Tibial nerve (tissue), 4 donors: ENCODE measurements around the gene PPM1M. TPM values are rescaled to one million over a fixed set of nuclear protein-coding genes. Genes with fewer than 3 reads are reported as not detected.
A peak's percentile ranks its signal among the peaks of the same experiment; 100 is the strongest.

ENCODE experiments used
- DNase-seq, 2 donors: peaks; one replicate each; pipeline ENCODE4 v3.0.0-alpha.2; 2019; ENCODE audit warnings: low spot score in 2 of 2
- H3K27ac ChIP-seq, 4 donors: fragments of 200-600 bp; sonication (generic) in 3 of 4; one replicate each; pipeline ENCODE4 v1.5.1; 2017 to 2019; ENCODE audit warnings: mild to moderate bottlenecking in 1 of 4
- H3K27me3 ChIP-seq, 2 donors: fragments of 200-600 bp; sonication (generic) in 1 of 2; one replicate each; pipeline versions ENCODE4 v1.5.1 to v1.6.0; 2017 to 2019
- H3K36me3 ChIP-seq, 3 donors: fragments of 200-600 bp; sonication (generic); one replicate each; pipeline ENCODE4 v1.5.1; 2018 to 2019
- H3K4me1 ChIP-seq, 4 donors: fragments of 200-600 bp; sonication (generic) in 3 of 4; one replicate each; pipeline ENCODE4 v1.5.1; 2017 to 2019
- H3K4me3 ChIP-seq, 4 donors: fragments of 200-600 bp; sonication (generic) in 3 of 4; one replicate each; pipeline ENCODE4 v1.5.1; 2017 to 2019; ENCODE audit warnings: mild to moderate bottlenecking in 1 of 4, moderate library complexity in 1 of 4
- H3K9me3 ChIP-seq, 4 donors: fragments of 200-600 bp; sonication (generic) in 3 of 4; one replicate each; pipeline ENCODE4 v1.5.1; 2017 to 2019
- EP300 ChIP-seq, 2 donors: sonication (generic); formaldehyde crosslinking; IDR thresholded peaks; one replicate each; pipeline ENCODE4 v1.6.1; 2017; ENCODE audit warnings: antibody characterized with exemption in 2 of 2, mild to moderate bottlenecking in 1 of 2
- POLR2A ChIP-seq, 2 donors: fragments of 450-650 bp; IDR thresholded peaks; one replicate each; pipeline ENCODE4 v1.6.1; 2017; ENCODE audit warnings: antibody characterized with exemption in 2 of 2, mild to moderate bottlenecking in 2 of 2, moderate library complexity in 2 of 2
- WGBS, 2 donors: methylation state at CpG; one replicate each; pipeline ENCODE4 v1.1.5; 2018; 5-methylcytosine and 5-hydroxymethylcytosine counted together
- total RNA-seq, 4 donors: library from RNA; depleted of rRNA; stranded (reverse); fragments of >200 nt; gene quantifications; one replicate each; pipeline ENCODE4 v1.1.0, GENCODE V29; 2016
- TF ChIP-seq, protein P1 (sequence below), 5 experiments: fragments of 200-600 bp in 3 of 5; fragments of 450-650 bp in 2 of 5; sonication (generic) in 3 of 5; IDR thresholded peaks; one replicate each; pipeline ENCODE4 v1.5.1; 2016 to 2019; ENCODE audit warnings: antibody characterized with exemption in 5 of 5, mild to moderate bottlenecking in 3 of 5, moderate library complexity in 2 of 5

Gene PPM1M
- total RNA-seq, 4 donors from 2014 or later, result 25.8 to 35.1 (median 27.8) TPM

DNA sequence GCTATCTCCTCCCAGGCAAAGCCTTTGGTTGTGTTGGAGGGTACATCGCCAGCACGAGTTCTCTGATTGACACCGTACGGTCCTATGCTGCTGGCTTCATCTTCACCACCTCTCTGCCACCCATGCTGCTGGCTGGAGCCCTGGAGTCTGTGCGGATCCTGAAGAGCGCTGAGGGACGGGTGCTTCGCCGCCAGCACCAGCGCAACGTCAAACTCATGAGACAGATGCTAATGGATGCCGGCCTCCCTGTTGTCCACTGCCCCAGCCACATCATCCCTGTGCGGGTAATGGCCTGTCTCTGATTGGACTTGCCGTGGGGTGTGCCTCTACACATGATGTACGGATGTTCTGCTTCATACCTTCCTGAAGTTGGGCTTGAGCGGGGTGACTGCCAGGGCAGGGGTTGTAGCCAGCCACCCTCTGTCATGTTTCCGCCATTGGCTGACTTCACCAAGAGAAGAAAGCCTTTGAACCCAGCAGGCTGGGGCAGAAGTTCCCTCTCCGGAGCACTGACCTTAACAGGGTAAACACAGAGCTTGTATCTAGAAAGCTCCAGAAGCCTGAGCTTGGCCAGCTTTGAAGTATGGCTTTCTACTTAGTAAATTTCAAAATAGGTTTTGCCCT, 34.2 kb upstream of the PPM1M start:
- 87 to 91% methylated on average over 18 of the region's 18 CpGs for WGBS, 2 donors
- TF ChIP-seq, protein P1, sequence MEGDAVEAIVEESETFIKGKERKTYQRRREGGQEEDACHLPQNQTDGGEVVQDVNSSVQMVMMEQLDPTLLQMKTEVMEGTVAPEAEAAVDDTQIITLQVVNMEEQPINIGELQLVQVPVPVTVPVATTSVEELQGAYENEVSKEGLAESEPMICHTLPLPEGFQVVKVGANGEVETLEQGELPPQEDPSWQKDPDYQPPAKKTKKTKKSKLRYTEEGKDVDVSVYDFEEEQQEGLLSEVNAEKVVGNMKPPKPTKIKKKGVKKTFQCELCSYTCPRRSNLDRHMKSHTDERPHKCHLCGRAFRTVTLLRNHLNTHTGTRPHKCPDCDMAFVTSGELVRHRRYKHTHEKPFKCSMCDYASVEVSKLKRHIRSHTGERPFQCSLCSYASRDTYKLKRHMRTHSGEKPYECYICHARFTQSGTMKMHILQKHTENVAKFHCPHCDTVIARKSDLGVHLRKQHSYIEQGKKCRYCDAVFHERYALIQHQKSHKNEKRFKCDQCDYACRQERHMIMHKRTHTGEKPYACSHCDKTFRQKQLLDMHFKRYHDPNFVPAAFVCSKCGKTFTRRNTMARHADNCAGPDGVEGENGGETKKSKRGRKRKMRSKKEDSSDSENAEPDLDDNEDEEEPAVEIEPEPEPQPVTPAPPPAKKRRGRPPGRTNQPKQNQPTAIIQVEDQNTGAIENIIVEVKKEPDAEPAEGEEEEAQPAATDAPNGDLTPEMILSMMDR (IDR thresholded peaks at IDR 0.05), result no peak
- H3K27ac ChIP-seq, result no peak overlapping the region
- H3K4me1 ChIP-seq, result peaks cover 0 to 3% (median under 1%) of the 10 kb centered on the region in 4 donors
- no peaks in the 10 kb centered on the region for H3K9me3 ChIP-seq
- H3K4me3 ChIP-seq, result no peak overlapping the region
- DNase-seq, result no peak
- no peaks in the 10 kb centered on the region for H3K27me3 ChIP-seq
- peaks cover 6 to 93% (median 30%) of the 10 kb centered on the region in 3 donors for H3K36me3 ChIP-seq

DNA sequence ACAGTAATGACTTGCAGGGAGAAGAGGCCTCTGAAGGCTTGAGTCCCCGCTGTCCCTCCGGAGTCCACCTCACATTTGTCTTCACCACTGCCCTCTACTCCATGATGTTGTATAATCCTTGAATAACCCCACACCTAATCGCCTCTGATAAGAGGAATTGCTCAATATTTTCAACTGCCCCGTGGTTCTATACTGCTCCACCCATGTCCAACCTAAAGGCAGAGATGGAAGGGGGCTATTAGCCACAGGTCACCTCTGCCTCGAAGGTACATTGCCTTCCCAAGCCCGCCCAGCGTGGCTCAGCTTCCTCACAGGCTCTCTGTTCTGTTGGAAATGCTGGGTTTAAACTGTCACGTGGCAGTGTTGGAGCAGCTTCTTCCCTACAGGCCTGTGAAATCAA, 32.6 kb upstream of the PPM1M start:
- Histone ChIP-seq H3K36me3 (peaks cover 6 to 77% (median 28%) of the 10 kb centered on the region in 3 donors), H3K27ac (no peak overlapping the region), H3K9me3 (no peaks in the 10 kb centered on the region), H3K4me1 (peaks cover 0 to 17% (median 11%) of the 10 kb centered on the region in 4 donors), H3K4me3 (no peak overlapping the region), H3K27me3 (no peaks in the 10 kb centered on the region)
- DNase-seq, result no peak
- 75 to 85% methylated on average over 8 of the region's 8 CpGs for WGBS, 2 donors
- TF ChIP-seq POLR2A (IDR thresholded peaks at IDR 0.05), result no peak
- no peak for TF ChIP-seq EP300 (IDR thresholded peaks at IDR 0.05)
- TF ChIP-seq, protein P1 (IDR thresholded peaks at IDR 0.05), result no peak

DNA sequence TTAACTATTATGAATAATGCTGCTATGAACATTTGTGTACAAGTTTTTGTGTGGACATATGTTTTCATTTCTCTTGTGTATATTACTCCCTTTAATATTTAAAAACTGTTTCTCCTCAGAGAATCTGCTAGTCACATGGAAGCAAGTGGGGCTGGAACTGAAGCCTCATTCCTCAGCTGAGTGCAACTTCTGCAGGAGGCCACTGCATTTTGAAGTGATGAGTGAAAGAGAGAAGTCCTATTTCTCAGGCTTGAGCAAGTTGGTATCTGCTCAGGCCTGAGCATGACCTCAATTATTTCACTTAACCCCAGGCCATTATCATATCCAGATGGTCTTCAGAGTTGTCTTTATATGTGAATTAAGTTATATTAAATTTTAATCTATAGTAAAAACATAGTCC, 31.7 kb upstream of the PPM1M start:
- TF ChIP-seq, protein P1 (IDR thresholded peaks at IDR 0.05), result no peak
- no peak for TF ChIP-seq POLR2A (IDR thresholded peaks at IDR 0.05)
- no peak for TF ChIP-seq EP300 (IDR thresholded peaks at IDR 0.05)
- Histone ChIP-seq H3K9me3 (no peaks in the 10 kb centered on the region), H3K36me3 (peaks cover 6 to 68% (median 24%) of the 10 kb centered on the region in 3 donors), H3K4me3 (no peak overlapping the region), H3K4me1 (peaks cover 0 to 25% (median 11%) of the 10 kb centered on the region in 4 donors), H3K27ac (no peak overlapping the region), H3K27me3 (no peaks in the 10 kb centered on the region)
- no peak for DNase-seq

DNA sequence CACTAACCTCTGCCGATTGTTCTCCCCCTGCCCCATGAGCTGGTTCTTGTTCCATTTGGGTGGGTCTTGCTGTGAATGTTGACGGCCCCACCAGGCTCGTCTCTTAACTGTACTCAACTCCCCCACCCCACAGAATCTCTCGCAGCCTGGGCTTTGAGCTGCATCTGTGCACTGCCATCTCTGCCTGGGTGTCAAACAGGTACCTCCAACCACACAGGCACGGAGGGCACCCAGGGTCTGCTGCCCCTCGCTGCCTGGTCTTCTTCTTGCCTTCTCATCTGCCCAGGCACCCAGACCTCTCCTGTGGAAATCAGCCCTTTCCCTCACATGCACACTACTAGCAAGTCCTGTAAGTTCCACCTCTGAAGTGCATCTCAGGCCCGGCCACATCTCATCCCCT, 30.2 kb upstream of the PPM1M start:
- Histone ChIP-seq H3K36me3 (peaks cover 2 to 53% (median 24%) of the 10 kb centered on the region in 3 donors), H3K9me3 (no peaks in the 10 kb centered on the region), H3K4me1 (peaks cover 0 to 27% (median 12%) of the 10 kb centered on the region in 4 donors), H3K4me3 (no peak overlapping the region), H3K27me3 (no peaks in the 10 kb centered on the region), H3K27ac (no peak overlapping the region)
- TF ChIP-seq, protein P1 (IDR thresholded peaks at IDR 0.05), result no peak
- TF ChIP-seq POLR2A (IDR thresholded peaks at IDR 0.05) (no peak), EP300 (IDR thresholded peaks at IDR 0.05) (no peak)
- DNase-seq, result no peak
- WGBS, 2 donors, result 89 to 91% methylated on average over 7 of the region's 7 CpGs

DNA sequence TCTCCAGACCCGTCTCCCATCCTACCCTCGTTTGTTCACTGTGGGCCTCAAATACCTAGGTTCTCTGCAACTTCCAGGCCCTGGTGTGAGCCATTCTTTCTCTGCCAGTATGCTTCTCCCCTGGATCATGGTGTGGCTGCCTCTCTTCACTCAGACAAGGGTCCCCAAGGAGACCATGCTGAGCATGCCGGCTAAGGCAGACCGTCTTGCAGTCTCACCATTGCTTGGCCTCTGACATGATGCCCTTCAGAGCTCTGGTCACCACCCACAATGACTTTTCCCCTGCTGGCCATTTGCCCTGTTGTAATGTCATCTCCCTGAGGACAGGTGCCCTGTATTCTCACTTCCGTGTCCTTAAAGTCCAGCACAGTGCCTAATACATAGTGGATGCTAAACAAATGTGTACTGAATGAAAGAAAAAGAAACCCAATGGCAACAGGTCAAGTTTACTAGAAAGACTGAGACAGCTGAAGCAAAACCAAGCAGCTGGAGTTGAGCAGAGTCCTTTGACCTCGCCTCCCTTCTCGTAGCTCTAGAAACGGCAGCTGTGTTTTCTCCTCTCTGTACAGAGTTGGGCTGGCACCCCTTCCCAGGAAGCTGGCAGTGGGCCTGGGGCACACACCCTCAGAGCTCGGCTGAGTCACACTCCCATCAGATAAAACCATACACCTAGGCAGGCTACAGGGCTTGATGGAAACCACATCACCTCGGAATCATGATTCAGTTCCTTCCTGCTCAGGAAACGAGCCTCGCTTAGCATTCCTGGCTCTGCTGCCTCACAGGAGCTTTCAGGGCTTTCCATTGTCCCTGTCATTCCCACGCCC, 28.8 kb upstream of the PPM1M start:
- Histone ChIP-seq H3K4me3 (no peak overlapping the region), H3K27me3 (no peaks in the 10 kb centered on the region), H3K4me1 (peaks cover 0 to 32% (median 15%) of the 10 kb centered on the region in 4 donors), H3K27ac (peak overlapping the region in 2 of 4 donors; percentile 38 to 73), H3K36me3 (peaks cover 2 to 41% (median 16%) of the 10 kb centered on the region in 3 donors), H3K9me3 (no peaks in the 10 kb centered on the region)
- WGBS, 2 donors, result 39 to 41% methylated on average over 13 of the region's 13 CpGs
- DNase-seq, result peak in 1 of 2 donors; percentile 36
- TF ChIP-seq, protein P1 (IDR thresholded peaks at IDR 0.05), result no peak
- TF ChIP-seq EP300 (IDR thresholded peaks at IDR 0.05) (peak in 1 of 2 donors; percentile 53), POLR2A (IDR thresholded peaks at IDR 0.05) (peak in 1 of 2 donors; percentile 7)
